BLaER1 treated with 17β-estradiol and CSF1 and Interleukin-3, amounts not matched to agents 10 nM and 100 nM (cell line): ENCODE results near the gene VAC14.

Experiments
- H3K27ac ChIP-seq, 11 experiments: shearing (Covaris generic); formaldehyde crosslinking; 2 replicates each; pipeline ENCODE4 v1.8.1; 2022
- H3K27me3 ChIP-seq, 11 experiments: shearing (Covaris generic); formaldehyde crosslinking; 2 replicates each; pipeline ENCODE4 v1.8.1; 2022
- H3K36me3 ChIP-seq, 11 experiments: shearing (Covaris generic); formaldehyde crosslinking; 2 replicates each; pipeline ENCODE4 v1.8.1; 2022
- H3K4me1 ChIP-seq, 10 experiments: shearing (Covaris generic); formaldehyde crosslinking; 2 replicates each; pipeline ENCODE4 v1.8.1; 2022
- H3K4me2 ChIP-seq, 11 experiments: shearing (Covaris generic); formaldehyde crosslinking; 2 replicates each; pipeline ENCODE4 v1.8.1; 2022
- H3K4me3 ChIP-seq, 10 experiments: shearing (Covaris generic); formaldehyde crosslinking; 2 replicates each; pipeline ENCODE4 v1.8.1; 2022
- H3K9ac ChIP-seq, 11 experiments: shearing (Covaris generic); formaldehyde crosslinking; 2 replicates each; pipeline ENCODE4 v1.8.1; 2022
- H3K9me3 ChIP-seq, 11 experiments: shearing (Covaris generic); formaldehyde crosslinking; replicated peaks in 1 of 11; 2 replicates each; pipeline ENCODE4 v1.8.1; 2022
- H4K20me1 ChIP-seq, 11 experiments: shearing (Covaris generic); formaldehyde crosslinking; 2 replicates each; pipeline ENCODE4 v1.8.1; 2022
- Cebpa-rat ChIP-seq, 11 experiments: shearing (Covaris generic); IDR thresholded peaks; 2 replicates each; pipeline ENCODE4 v1.8.1; 2022

The VAC14 gene

GRCh38 chr16:70741783-70742125, 59.2 kb downstream of the VAC14 start:
- H3K27ac ChIP-seq = peak overlapping the region in 10 of 11 experiments; percentile 12 to 91 (median 82); a peak in 16 of 22 replicates

GRCh38 chr16:70740914-70741782, 59.8 kb downstream of the VAC14 start:
- Histone ChIP-seq H3K36me3 (peaks cover 20 to 84% (median 27%) of the 10 kb centered on the region in 11 experiments), H3K4me3 (peak overlapping the region in 2 of 10 experiments; percentile 1 to 27; a peak in 3 of 20 replicates), H4K20me1 (peaks cover 0 to 98% (median 0%) of the 10 kb centered on the region in 11 experiments; a peak in 10 of 22 replicates)

More at GRCh38 chr16:70741783-70742125, 59.2 kb downstream of the VAC14 start:
- H3K4me2 ChIP-seq = peak overlapping the region; percentile 85 to 98 (median 93)
- peaks cover 79 to 96% (median 89%) of the 10 kb centered on the region in 10 experiments for H3K4me1 ChIP-seq
- H3K27me3 ChIP-seq = no peaks in the 10 kb centered on the region
- H4K20me1 ChIP-seq = peaks cover 0 to 99% (median 0%) of the 10 kb centered on the region in 11 experiments; a peak in 10 of 22 replicates
- H3K36me3 ChIP-seq = peaks cover 20 to 84% (median 27%) of the 10 kb centered on the region in 11 experiments
- no peak overlapping the region for H3K4me3 ChIP-seq
- no peak for TF ChIP-seq Cebpa-rat (IDR thresholded peaks at IDR 0.05)
- peak overlapping the region in 9 of 11 experiments; percentile 13 to 82 (median 63); a peak in 13 of 22 replicates for H3K9ac ChIP-seq
- H3K9me3 ChIP-seq = peaks cover 14 to 24% (median 19%) of the 10 kb centered on the region in 11 experiments

GRCh38 chr16:70740174-70740913, 60.6 kb downstream of the VAC14 start:
- Histone ChIP-seq H3K27ac (peak overlapping the region; percentile 0 to 91 (median 79); a peak in 20 of 22 replicates), H3K36me3 (peaks cover 20 to 84% (median 27%) of the 10 kb centered on the region in 11 experiments), H3K9ac (peak overlapping the region; percentile 44 to 82 (median 62); a peak in 20 of 22 replicates), H3K27me3 (no peaks in the 10 kb centered on the region), H4K20me1 (peaks cover 0 to 98% (median 0%) of the 10 kb centered on the region in 11 experiments; a peak in 10 of 22 replicates), H3K4me2 (peak overlapping the region; percentile 85 to 98 (median 93)), H3K9me3 (peaks cover 14 to 24% (median 19%) of the 10 kb centered on the region in 11 experiments), H3K4me3 (peak overlapping the region in 2 of 10 experiments; percentile 1 to 27; a peak in 3 of 20 replicates), H3K4me1 (peaks cover 79 to 96% (median 89%) of the 10 kb centered on the region in 10 experiments)
- TF ChIP-seq Cebpa-rat (IDR thresholded peaks at IDR 0.05) = no peak

More at GRCh38 chr16:70740914-70741782, 59.8 kb downstream of the VAC14 start:
- no peaks in the 10 kb centered on the region for H3K27me3 ChIP-seq
- peaks cover 14 to 24% (median 19%) of the 10 kb centered on the region in 11 experiments for H3K9me3 ChIP-seq
- peak overlapping the region in 10 of 11 experiments; percentile 44 to 82 (median 62); a peak in 19 of 22 replicates for H3K9ac ChIP-seq
- no peak for TF ChIP-seq Cebpa-rat (IDR thresholded peaks at IDR 0.05)
- H3K27ac ChIP-seq = peak overlapping the region; percentile 0 to 91 (median 79); a peak in 20 of 22 replicates
- H3K4me1 ChIP-seq = peaks cover 79 to 96% (median 89%) of the 10 kb centered on the region in 10 experiments
- H3K4me2 ChIP-seq = peak overlapping the region; percentile 85 to 98 (median 93)

- TF ChIP-seq Cebpa-rat (IDR thresholded peaks at IDR 0.05) = no peak
- H3K4me2 ChIP-seq = peak overlapping the region; percentile 85 to 98 (median 93)
- peak overlapping the region in 9 of 11 experiments; percentile 9 to 82 (median 52); a peak in 14 of 22 replicates for H3K9ac ChIP-seq
- H3K9me3 ChIP-seq = peaks cover 14 to 21% (median 19%) of the 10 kb centered on the region in 11 experiments
- H4K20me1 ChIP-seq = peaks cover 0 to 98% (median 0%) of the 10 kb centered on the region in 11 experiments; a peak in 10 of 22 replicates
- peak overlapping the region in 1 of 10 experiments; percentile 8; a peak in 1 of 20 replicates for H3K4me3 ChIP-seq
- peaks cover 73 to 89% (median 83%) of the 10 kb centered on the region in 10 experiments for H3K4me1 ChIP-seq
- no peaks in the 10 kb centered on the region for H3K27me3 ChIP-seq
- H3K27ac ChIP-seq = peak overlapping the region in 10 of 11 experiments; percentile 77 to 91 (median 82); a peak in 17 of 22 replicates
- H3K36me3 ChIP-seq = peaks cover 20 to 84% (median 22%) of the 10 kb centered on the region in 11 experiments
These were observed 61.6 kb downstream of the VAC14 start for GRCh38 chr16:70739389-70739788.

GRCh38 chr16:70738083-70738977, 62.6 kb downstream of the VAC14 start:
- Histone ChIP-seq H3K4me3 (peak overlapping the region in 3 of 10 experiments; percentile 29 to 46 (median 35); a peak in 5 of 20 replicates), H3K4me1 (peaks cover 70 to 82% (median 78%) of the 10 kb centered on the region in 10 experiments), H3K4me2 (peak overlapping the region; percentile 85 to 98 (median 93)), H3K27ac (peak overlapping the region; percentile 77 to 91 (median 79)), H4K20me1 (peaks cover 0 to 98% (median 0%) of the 10 kb centered on the region in 11 experiments; a peak in 10 of 22 replicates), H3K9ac (peak overlapping the region; percentile 60 to 82 (median 74); a peak in 21 of 22 replicates), H3K27me3 (no peaks in the 10 kb centered on the region), H3K9me3 (peaks cover 6 to 11% (median 10%) of the 10 kb centered on the region in 11 experiments), H3K36me3 (peaks cover 10 to 83% (median 11%) of the 10 kb centered on the region in 11 experiments)
- no peak for TF ChIP-seq Cebpa-rat (IDR thresholded peaks at IDR 0.05)

GRCh38 chr16:70737377-70738082, 63.4 kb downstream of the VAC14 start:
- Histone ChIP-seq H3K27ac (peak overlapping the region; percentile 77 to 91 (median 79)), H3K9me3 (peaks cover 0 to 3% (median 2%) of the 10 kb centered on the region in 11 experiments; a peak in 17 of 22 replicates), H4K20me1 (peaks cover 0 to 97% (median 0%) of the 10 kb centered on the region in 11 experiments; a peak in 10 of 22 replicates), H3K36me3 (peaks cover 3 to 83% (median 6%) of the 10 kb centered on the region in 11 experiments), H3K9ac (peak overlapping the region; percentile 60 to 82 (median 74)), H3K4me3 (peak overlapping the region in 7 of 10 experiments; percentile 15 to 48 (median 35); a peak in 11 of 20 replicates), H3K4me1 (peaks cover 70 to 79% (median 76%) of the 10 kb centered on the region in 10 experiments), H3K27me3 (no peaks in the 10 kb centered on the region), H3K4me2 (peak overlapping the region; percentile 85 to 98 (median 93))
- no peak for TF ChIP-seq Cebpa-rat (IDR thresholded peaks at IDR 0.05)
